Measurements from ENCODE around the gene SURF6.
"Not testable (repeated sequence)": the region's sequence is repeated elsewhere in the genome, so short reads cannot be mapped to it uniquely, and the experiment has no call there.

Gene SURF6

DNA sequence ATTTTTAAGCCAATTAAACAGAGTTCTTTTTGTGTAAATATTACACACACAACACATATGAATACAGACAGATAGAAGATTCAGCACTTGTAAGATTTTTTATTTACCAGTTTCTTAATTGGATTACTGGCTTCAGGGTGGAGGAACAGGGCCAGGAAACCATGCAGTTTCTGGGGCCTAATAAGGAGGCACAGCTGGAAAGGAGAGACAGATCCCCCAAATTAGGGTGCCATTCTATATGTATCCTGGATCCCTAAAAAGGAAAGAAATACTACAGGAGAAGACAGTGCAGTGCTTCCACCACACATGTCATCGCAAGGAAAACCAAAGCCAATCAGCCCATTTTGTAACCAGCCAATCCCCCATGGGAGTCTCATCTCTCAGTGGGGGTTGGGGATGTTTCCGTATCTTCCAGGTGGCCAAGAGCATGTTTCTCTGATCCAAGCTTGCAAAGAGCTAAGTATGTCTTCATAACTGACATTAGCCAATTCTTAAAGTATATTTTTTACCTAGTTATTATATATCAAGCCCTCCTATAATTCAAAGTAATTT lies 45.2 kb downstream of the SURF6 start:
- no peak for DNase-seq (ENCODE audit: low read depth in 2 of 2)

GRCh38 chr9:133286523-133286922 lies 49.5 kb downstream of the SURF6 start:
- DNase-seq (ENCODE audit: low read depth in 2 of 2) = no peak

DNA sequence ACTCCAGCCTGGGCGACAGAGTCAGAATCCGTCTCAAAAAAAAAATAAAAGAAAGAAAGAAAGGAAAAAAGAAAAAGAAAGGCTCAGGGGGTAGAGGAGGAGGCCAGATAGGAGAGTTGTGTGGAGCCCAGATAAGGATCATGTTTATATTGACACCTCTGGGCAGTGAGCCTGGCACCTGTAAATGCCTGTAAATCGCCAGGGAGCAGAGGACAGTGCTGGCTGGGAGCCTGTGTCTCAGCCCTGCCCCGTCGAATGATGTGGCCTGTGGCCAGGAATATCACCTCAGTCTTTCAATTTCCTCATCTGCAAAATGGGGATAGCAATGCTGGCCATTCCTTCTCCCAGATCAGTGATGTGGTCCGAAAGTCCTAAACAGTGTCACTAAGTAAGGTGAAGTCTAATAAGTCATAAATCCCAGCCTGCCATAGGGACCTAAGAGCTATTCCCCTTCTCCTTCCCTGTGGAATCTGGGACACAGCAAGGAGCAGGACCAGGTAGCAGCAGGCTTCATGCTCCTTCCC lies 50.7 kb downstream of the SURF6 start:
- no peak for DNase-seq (ENCODE audit: low read depth in 2 of 2)

DNA sequence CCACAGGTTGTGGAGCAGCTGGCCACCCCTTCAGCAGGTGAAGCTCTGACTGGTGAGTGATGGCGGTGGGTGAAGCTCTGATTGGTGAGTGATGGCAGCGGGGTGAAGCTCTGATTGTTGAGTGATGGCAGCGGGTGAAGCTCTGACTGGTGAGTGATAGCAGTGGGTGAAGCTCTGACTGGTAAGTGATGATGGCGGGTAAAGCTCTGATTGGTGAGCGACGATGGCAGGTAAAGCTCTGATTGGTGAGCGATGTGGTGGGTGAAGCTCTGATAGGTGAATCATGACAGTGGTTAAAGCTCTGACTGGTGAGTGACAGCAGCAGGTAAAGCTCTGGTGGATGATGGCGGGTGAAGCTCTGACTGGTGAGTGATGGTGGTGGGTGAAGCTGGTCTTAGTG lies 51.6 kb downstream of the SURF6 start:
- DNase-seq (ENCODE audit: low read depth in 2 of 2) = no peak

DNA sequence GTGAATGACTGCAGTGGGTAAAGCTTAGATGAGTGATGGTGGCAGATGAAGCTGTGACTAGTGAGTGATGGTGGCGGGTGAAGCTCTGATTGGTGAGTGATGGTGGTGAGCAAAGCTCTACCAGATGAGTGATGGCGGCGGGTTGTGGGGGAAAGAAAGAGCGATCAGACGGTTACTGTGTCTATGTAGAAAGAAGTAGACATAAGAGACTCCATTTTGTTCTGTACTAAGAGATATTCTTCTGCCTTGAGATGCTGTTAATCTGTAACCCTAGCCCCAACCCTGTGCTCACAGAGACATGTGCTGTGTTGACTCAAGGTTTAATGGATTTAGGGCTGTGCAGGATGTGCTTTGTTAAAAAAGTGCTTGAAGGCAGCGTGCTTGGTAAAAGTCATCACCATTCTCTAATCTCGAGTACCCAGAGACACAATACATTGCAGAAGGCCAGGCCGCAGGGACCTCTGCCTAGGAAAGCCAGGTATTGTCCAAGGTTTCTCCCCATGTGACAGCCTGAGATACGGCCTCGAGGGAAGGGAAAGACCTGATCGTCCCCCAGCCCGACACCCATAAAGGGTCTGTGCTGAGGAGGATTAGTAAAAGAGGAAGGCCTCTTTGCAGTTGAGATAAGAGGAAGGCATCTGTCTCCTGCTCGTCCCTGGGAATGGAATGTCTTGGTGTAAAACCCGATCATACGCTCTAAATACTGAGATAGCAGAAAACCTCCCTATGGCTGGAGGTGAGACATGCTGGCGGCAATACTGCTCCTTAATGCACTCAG lies 52.5 kb downstream of the SURF6 start:
- not testable (repeated sequence) for DNase-seq (ENCODE audit: low read depth in 2 of 2)

DNA sequence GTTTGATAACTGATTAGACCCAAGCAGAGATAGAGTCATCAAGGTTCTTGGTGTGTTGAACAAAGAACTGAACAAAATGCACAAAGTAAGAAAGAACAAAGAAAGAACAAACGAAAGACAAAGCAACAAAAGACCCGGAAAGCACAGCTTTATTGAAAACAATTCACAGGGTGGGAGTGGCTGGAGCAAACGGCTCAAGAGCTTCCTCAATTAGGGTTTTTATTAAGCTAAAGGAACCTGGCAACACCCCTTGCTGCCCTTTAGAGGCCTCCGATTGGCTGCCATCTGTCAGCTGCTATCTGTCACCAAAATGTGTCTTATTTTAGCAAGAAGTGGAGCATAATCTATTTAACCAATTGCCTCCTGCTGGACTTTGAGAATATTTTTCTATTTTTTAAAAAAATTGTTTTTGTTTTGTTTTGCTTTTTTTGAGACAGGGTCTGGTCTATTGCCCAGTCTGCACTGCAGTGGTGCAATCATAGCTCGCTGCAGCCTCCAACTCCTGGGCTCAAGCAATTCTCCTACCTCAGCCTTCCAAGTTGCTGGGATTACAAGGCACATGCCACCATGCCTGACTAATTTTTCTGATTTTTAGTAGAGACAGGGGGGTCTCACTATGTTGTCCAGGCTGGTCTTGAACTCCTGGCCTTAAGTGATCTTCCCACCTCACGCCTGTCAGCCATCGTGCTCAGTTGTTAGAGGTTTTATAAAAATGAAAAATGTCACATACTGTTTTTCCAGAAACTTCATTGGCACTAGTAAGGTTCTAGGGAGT lies 53.3 kb downstream of the SURF6 start:
- DNase-seq (ENCODE audit: low read depth in 2 of 2) = no peak

GRCh38 chr9:133280392-133280791 lies 55.6 kb downstream of the SURF6 start:
- DNase-seq (ENCODE audit: low read depth in 2 of 2) = no peak
